Measurements from ENCODE around the gene CA11.
"Not testable (repeated sequence)": the region's sequence is repeated elsewhere in the genome, so short reads cannot be mapped to it uniquely, and the experiment has no call there.

Gene CA11

DNA sequence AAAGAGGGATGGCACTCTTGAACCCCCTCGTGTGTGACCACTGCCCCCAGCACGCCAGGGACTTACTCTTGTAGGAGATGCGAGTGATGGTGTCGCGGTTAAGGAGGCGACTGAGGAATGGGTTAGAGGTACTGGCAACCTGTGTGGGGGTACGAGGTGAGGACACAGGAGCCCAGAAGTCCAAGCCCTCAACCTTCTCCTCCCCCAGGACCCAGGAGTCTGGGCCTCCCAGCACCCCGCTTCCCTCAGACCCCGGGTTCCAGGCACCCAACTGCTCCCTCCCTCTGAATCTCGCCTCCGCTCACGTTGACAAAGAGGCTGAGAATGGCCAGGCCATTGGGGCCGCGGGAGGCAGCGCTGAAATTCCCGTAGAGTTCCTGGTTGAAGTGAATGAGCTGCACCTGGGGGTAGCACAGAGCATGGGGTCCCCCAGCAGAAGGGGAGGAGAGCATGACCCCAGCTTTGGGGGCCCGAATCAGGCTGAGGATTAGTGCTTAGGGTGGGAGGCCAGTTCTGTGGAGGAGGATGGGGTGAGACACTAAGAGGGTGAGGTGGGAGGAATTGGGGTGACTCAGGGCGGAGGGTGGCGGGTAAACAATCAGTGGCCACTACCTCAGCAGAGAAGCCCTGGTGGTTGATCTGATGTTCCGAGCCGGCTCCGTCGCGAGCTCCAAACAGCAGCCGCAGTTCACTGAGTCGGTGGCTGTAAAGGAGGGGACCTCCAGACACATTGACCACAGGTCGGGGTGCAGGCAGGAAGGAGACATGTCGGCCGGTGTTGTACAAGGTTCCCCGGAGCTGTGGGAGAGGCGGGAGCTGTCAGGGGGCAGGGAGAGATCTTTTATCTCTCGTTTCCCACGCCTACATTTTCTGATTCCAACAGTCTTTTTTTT, 6.3 kb downstream of the CA11 start:
- DNase-seq: peak; percentile 48

DNA sequence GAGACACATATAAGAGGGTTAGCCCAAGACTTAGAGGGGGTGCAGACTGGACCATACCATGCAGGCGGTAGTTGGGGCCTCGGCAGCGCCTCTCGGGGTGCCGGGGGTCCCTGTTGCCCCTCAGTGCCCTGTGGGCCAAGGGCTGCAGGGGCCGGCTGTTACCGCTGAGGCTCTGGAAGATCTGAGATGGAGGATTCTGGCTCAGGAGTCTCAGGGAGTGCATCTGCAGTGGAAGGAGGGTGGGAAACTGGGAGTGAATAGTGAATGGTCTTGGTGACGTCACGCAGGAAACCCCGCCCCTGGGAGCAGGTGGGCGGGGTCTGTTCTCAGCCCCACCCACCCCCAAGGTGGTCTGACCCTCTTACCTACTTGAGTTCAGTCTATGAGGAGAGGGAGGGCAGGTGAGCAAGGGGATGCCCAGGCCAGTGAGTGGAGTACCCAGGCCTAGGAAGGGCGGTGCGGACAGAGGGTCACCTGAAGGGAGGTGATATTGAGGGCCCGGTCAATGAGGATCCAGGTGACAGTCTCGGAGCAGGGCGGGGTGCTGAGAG, 7.1 kb downstream of the CA11 start:
- DNase-seq: peak; percentile 23

DNA sequence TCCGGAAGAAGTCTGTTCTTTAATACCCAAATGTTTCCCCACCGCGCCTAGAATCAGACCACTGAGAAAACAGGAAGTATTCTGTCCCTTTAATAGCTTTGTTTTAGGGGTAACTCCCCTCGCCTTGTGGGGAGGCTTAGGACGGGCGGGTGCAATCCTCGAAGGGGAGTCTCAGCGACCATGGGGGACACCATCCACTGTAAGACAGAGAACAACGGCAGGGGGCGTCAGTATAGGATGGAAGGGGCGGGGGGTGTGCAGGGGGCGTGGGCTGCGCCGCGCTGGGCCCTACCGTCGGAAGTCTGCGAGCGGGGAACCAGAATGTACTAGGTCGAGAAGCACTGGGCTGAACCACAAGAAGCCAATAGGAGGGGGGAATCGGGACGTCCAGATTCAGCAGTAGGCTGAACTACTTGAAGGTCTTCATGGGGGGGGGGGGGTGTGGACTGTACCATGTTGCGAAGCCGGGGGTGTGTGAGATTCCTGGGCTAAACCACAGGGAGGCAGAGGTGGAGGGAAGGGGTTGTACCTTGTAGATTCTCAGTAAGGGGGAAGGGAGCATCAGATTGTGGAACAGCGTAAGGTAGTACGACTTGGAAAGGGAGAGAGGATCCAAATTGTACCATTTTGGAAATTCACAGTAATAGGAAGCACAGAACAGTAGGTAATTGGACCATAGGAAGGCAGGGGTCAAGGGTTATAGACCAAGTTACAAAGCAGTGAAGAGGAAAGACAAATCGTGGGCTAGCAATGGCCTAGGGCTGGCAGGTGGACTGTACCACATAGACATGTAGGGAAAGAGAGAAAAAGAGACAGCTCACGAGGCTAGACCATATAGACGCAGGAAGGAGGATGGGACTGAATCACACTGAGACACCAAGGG, 7.8 kb downstream of the CA11 start:
- peak; percentile 94 for DNase-seq

DNA sequence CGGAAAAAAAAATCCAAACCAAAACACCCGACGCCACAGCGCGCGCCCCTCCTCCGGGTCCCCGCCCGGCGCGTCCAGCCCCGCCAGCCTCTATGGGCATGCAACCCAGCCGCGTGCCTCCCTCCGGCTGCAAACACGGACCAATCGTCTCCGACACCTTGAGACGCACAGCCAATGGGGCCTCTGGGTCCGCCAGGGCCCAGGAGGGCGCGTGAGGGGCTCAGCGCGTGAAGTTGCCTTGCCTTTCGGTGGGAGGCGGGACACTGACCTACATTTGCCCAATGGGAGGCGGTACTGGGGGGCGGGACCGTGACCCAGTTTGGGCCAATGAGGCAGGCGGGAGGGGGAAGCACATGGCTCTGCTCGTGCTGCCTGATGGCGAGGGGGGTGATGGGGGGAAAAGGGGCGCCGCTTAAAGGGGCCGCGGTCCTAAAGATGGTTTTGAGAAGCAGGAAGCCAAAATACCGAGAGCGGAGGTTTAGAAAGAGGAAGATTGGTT, 8.5 kb downstream of the CA11 start:
- peak; percentile 100 for DNase-seq

DNA sequence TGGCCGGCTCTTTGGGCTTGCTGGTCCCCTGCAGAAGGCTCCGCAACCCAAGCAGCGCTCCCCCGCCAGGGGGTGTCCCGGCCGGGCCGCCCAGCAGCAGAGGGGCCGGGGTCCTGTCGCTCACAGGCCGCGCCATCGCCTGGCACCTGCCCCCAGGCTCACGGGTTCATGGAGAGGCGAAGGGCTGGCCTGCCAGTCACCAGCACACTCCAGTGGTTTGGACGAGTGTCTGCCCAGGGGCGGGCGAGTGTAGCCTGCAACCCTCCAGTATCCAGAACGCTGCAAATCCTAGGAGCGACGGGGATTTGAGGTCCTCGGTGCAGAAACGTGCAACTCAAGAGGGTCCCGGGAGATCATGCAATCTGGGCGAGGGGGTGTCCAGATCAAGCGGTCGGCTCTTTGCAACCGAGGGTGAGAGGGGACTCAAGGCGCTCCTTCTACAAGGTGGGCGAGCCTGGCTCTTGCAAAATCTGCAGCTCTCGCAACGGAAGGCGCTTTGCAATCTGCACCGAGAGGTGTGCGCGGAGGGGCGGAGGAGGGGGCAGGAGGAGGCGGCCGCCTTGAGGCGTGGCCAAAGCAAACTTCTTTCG, 9.0 kb downstream of the CA11 start, which contains the start of gene DBP:
DBP (minus strand) TSS at position 521 of the 590 bp plus-strand sequence; CDS start at position 136, 385 bp downstream.
- DNase-seq: no peak

DNA sequence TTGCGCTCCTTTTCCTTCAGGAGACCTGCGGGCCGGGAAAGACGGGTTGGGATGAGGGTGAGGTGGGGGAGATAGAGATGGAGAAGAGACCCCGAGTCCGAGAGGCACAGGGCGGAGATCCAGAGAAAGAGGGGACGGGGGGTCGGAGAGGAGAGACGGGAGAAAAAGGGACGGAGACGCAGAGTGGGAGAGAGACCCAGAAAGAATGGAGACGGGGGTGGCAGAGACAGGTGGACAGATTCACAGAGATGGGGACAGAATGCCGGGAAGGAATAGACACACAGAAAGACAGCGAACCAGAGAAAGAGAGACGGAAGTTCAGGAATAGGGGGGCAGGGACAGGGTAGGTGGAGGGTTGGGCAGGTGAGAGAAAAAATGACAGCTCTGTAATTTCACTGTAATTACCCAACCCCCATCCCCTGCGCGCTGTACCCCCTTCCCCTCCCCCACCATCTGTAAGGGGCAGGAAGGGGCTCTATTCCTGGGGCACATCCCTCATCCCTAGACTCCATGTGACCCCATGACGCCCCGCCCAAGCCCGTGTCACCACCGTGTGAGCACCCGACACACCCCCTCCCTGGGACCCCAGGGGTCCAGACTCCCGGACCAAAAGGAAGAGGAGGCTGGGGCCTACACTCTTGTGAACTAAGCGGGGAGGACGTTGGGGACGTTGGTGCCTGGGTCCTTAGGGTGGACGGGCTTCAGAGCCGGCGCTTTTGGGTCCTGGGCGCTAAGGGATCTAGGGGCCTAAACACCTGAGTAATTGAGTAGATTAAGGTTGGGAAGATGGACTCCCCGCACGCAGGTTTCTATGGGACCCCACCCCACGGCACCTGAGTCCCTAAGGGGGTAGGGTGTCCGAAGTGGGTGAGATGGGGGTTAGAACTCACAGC, 9.8 kb downstream of the CA11 start:
- peak; percentile 36 for DNase-seq

DNA sequence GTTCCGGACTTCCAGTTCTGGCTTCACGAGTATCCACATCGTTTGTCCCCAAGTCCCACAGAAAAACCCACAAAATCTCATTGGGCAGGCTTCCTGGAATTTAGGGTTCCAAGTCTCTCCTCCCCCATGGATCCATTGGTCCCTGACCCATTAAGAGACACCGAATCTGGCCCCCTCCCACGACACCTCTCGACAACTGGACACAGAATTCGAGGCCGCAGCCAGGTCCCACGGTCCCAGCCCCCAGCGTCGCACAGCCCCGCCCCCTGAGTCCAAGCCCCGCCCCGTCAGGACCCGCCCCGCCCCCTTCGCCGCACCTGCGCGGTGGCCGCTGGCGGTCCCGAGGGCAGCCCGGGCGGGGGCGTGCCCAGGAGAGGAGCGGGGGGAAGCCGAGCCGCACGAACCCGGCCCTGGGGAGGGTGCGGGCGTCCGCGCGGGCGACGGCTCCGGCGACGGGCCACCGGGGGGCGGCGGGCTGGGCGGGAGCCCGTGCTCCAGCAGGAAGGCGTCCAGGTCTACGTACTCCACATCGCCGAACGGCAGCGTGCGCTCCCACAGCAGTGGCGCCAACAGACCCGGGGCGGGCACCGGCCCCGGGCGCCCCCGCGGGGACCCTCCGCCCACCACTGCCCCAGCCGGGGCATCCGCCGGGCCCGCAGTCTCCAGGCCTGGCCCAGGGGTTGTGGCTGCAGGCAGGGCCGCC, 10.6 kb downstream of the CA11 start:
- peak; percentile 75 for DNase-seq

DNA sequence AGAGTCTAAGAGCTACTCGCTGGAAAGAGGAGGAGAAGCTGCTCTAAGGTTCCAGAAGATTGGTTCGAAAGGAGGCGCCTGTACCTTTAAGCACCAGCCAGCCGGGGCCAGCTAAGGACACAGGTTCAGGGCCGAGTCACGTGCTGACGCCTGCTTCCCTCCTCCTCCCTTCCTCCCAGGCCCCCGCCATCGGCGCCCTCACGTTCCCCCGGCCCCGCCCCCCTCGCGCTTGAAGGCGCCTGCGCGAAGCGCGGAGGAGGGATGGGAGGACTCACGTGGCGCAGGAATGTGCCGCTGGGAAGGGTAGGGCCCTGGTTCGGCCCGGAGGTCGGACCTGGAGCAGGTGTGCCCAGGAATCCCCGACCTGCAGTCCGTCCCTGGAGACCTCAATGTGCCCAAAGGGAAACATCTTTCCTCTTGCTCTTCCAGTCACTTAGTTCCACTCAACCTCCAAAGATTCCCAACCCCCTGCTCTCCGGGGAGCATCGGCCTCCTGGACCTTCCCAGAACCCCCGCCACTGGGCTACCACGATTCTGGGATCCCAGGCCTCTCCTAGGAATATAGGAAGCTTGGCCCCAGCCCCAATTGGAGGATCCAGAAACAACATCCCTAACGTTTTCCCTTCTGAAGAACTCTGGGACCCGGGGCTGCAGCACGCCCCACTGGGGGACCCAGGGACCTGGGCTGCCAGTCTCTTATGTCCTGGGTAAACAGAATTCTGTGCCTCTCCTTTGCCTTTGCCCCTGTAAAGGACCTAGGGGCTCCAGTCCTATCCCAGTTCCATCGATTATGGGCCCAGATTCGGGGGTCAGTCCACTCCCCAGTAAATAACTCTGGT, 11.3 kb downstream of the CA11 start:
- peak; percentile 93 for DNase-seq

DNA sequence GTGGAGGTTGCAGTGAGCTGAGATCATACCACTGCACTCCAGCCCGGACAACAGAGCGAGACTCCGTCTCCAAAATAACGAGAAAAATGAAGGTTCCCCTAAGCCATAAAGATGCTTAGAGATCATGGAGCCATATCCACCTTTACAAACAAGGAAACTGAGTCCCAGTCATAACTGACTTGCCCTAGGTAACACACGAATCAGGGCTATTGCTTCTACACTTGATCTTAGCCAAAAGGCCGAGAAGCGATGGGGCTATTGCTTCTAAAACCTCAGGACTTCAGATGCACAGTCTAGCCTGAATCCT, 12.0 kb downstream of the CA11 start:
- no peak for DNase-seq

DNA sequence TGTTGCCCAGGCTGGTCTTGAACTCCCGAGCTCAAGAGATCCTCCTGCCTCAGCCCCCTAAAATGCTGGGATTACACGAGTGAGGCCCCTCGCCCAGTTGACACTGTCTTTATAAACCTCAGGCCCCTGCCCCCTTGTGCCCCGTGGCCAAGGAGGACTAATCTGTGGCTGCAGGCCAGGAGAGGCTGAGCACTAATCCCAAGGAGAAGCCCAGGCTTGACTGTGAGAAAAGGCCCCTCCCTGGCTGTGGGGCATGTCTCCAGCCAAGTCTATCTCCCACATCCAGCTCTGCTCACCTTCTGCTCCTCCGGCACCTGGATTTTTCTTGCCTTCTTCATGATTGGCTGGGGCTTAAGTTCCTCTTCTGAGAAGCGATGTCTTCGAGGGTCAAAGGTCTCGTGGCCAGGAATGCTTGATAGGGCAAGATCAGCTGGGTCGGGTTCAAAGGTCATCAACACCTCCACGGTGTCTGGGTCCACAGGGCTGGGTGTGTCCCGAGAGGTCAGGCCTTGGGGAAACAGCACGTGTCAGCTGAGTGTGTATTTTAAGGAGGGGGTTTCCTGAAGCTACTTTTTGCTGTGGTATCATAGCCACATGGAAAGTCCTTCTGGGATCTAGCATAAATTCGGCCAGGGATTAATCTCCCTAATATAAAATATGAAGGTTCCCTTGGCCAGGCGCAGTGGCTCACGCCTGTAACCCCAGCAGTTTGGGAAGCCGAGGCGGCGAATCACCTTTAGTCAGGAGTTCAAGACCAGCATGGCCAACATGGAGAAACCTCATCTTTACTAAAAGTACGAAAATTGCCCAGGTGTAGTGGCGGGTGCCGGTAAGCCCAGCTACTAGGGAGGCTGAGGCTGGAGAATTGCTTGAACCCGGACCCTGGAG, 12.6 kb downstream of the CA11 start:
- no peak for DNase-seq

DNA sequence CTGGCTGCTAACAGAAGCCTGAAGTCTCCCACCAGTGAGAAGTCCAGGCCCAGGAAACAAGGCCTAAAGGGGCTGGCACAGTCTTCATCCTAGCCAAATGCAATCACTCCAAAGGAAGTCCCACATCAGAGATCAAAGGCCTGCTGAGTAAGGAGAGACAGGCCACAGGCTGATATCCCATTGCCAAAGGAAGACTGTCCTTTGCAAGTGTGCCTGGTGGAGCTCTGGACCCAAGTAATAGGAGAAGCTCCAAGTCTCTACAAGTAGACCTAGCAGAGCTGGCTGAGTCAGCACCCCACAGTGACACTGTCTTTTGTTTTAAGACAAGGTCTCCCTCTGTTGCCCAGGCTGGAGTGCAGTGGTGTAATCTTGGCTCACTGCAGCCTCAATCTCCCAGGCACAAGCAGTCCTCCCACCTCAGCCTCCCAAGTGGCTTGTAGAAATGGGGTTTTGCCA, 13.3 kb downstream of the CA11 start:
- no peak for DNase-seq

DNA sequence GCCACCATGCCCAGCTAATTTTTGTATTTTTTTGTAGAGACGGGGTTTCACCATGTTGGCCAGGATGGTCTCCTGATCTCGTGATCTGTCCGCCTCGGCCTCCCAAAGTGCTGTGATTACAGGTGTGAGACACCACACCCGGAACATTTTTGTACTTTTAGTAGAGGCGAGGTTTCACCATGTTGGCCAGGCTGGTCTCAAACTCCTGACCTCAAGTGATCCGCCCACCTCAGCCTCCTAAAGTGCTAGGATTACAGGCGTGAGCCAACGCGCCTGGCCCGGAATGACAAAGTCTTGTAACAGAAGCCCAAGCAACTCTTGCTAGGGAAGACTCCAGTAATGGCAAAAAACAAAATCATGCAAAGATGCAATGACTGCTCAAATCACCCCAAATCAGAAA, 13.7 kb downstream of the CA11 start:
- not testable (repeated sequence) for DNase-seq

DNA sequence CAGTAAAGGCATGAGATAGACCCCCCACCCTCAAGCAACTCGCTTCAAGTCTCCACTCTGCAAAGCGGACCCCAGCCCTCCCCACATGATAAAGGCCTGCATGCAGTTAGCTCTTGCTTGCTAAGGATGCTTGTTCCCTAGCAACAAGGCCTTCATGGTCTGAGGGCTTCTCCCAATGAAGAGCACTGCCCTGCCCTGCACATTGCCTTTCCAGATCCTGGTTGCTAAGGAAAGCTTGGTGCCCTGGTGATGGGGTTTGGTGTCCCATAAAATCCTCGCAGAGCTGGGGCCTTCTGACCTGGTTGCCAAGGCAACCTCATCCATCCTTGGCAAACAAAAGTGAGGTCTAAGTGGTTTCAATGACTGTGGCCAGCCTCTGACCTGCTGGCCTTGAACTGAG, 14.8 kb downstream of the CA11 start:
- DNase-seq: no peak

DNA sequence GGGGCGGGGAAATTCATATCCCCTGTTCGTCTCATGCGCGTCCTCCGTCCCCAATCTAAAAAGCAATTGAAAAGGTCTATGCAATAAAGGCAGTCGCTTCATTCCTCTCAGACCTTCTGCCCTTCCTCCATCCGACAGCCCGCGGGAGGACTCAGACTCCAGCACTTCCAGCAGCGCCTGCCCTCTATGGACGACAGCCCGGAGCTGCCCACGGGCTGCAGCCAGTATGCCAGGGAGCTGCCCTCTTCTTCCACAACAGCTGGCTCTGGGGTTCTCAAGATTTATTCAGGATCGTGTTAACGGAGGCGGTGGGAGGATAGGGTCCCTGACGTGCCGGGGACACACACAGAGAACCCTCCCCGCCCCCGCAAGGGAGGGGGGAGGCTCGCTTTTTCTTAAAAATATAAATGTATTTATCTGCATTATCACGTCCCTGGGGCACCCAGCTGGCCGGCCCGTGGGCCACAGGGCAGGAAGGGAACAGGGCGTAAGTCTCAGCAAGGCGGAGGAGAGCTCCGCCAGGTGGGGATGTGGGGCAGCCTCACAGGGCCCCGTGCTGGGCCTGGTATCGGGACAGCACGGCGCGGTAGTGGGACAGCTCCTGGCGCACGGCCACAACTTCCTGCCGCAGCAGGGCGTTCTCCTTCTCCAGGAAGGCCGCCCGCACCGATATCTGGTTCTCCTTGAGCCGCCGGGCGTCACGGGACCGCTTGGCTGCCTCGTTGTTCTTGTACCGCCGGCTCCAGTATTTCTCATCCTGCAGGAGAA, 15.5 kb downstream of the CA11 start:
- DNase-seq: no peak

DNA sequence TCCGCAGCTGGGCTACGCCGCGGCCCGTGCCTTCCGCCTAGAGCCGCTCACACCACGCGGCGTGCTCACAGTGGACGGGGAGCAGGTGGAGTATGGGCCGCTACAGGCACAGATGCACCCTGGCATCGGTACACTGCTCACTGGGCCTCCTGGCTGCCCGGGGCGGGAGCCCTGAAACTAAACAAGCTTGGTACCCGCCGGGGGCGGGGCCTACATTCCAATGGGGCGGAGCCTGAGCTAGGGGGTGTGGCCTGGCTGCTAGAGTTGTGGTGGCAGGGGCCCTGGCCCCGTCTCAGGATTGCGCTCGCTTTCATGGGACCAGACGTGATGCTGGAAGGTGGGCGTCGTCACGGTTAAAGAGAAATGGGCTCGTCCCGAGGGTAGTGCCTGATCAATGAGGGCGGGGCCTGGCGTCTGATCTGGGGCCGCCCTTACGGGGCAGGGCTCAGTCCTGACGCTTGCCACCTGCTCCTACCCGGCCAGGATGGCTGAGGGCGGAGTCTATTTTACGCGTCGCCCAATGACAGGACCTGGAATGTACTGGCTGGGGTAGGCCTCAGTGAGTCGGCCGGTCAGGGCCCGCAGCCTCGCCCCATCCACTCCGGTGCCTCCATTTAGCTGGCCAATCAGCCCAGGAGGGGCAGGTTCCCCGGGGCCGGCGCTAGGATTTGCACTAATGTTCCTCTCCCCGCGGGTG, 16.2 kb downstream of the CA11 start:
- DNase-seq: peak; percentile 28

DNA sequence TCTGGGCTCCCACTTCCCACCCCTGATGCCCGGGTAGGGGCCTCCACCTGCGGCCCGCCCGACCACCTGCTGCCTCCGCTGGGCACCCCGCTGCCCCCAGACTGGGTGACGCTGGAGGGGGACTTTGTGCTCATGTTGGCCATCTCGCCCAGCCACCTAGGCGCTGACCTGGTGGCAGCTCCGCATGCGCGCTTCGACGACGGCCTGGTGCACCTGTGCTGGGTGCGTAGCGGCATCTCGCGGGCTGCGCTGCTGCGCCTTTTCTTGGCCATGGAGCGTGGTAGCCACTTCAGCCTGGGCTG, 16.7 kb downstream of the CA11 start:
- no peak for DNase-seq

DNA sequence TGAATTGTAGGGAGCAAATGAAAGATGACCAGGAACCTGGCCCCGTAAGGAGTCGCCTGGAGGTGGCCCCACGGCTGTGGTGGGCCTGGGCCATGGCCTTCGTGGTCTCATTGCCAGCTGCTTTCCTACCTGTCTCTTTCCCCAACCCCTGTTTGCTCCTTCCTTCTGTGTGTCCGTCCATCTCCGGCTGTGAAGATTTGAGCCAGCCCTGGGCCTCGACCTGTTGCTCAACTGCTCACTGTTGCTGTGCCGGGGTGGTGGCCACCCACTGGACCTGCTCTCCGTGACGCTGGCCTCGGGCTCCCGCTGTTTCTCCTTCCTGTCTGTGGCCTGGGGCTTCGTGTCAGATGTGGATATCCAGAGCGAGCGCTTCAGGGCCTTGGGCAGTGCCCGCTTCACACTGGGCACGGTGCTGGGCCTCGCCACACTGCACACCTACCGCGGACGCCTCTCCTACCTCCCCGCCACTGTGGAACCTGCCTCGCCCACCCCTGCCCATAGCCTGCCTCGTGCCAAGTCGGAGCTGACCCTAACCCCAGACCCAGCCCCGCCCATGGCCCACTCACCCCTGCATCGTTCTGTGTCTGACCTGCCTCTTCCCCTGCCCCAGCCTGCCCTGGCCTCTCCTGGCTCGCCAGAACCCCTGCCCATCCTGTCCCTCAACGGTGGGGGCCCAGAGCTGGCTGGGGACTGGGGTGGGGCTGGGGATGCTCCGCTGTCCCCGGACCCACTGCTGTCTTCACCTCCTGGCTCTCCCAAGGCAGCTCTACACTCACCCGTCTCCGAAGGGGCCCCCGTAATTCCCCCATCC, 17.3 kb downstream of the CA11 start:
- no peak for DNase-seq
